GM21515 (cell line): ENCODE data around the gene ZBED6.

Experiments
- ATAC-seq: cut with Tn5 transposase; IDR thresholded peaks from one replicate; pipeline ENCODE4 v1.9.1; 2021; ENCODE audit not compliant: unreplicated experiment

Gene ZBED6

GRCh38 chr1:203835476-203835875, 40.1 kb downstream of the ZBED6 start:
- no peak for ATAC-seq

DNA sequence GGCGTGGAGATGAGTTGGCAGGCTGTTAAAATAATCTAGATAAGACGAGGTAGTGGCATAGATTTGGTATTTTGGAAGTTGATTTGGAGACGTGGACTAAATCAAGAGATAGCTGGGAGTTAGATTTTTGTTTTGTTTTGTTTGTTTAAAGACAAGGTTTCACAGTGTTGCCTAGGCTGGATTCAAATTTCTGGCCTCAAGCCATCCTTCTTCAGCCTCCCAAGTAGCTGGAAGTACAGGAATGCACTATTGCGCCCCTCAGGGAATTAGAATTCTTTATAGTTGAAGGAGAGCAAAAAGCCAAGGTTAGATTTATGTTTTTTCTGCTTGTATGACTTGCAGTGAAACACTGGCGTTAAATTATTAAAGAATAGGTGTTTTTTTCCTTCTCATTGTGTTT, 43.7 kb downstream of the ZBED6 start:
- no peak for ATAC-seq

- ATAC-seq, result no peak
These were observed 44.9 kb downstream of the ZBED6 start for GRCh38 chr1:203840208-203840808.

DNA sequence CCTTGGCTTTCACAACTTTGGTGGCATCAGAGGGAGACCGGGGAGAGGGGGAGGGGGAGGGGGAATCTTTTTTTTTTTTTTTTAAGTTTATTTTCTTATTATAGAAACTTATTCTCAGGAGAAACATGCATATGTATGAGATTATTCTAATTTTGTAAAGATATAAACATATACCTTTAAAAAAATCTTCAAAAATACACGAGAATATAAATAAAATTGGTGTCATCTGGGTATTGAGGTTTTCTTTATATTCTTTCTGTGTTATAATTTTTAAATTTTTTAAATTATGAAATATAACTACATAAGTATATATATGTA, 47.1 kb downstream of the ZBED6 start:
- ATAC-seq, result no peak

DNA sequence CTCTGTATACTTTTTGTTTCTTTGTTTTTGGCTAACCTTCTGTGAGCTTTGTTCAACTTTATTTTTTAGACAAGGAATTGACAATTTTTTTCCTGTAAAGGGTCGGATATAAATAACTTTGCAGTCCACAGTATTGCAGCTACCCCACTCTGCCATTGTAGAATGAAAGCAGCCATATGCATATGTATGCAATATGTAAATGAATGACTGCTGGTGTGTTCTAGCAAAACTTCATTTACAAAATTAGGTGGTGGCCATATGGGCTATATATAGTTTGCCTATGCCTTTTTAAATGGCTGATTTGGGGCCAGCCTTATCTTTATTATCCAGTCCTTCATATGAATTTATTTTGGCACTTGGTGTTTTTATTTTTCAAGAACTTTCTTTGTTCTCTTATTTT, 48.0 kb downstream of the ZBED6 start:
- ATAC-seq, result no peak
